ENCODE data around the gene GPR146. TPM values are rescaled to one million over a fixed set of nuclear protein-coding genes. Genes with fewer than 3 reads are reported as not detected.

The GPR146 gene
- total and polyA plus RNA-seq, 2 of the 4 experiments (the other 2 are of a cell fraction) = 2.2 to 3.4 TPM

GRCh38 chr7:1100834-1101562 is 56.7 kb downstream of the GPR146 start:
- H3K4me1 ChIP-seq (ENCODE audit: control insufficient read depth, insufficient read depth, low read length) = peaks cover 2% of the 10 kb centered on the region; the same call in 1 of the 2 replicates
- POLR2A ChIA-PET (ENCODE audit: unreplicated experiment) = no interaction called here
- H2BK120ac ChIP-seq (ENCODE audit: low read depth, low read length) = no peak overlapping the region
- H3K9me3 ChIP-seq (ENCODE audit: control insufficient read depth, insufficient read depth, low read length) = no peaks in the 10 kb centered on the region
- intact Hi-C loops (cut with micrococcal nuclease) = no loop called here
- dilution Hi-C loops (cut with HindIII; ENCODE audit: low sequenced_read_pairs, unreplicated experiment) = no loop called here
- no peak overlapping the region for H2AK9ac ChIP-seq (replicated peaks; ENCODE audit: low read depth, low read length, poor library complexity)
- peaks cover 5 to 18% of the 10 kb centered on the region in 2 experiments; a peak in 3 of 4 replicates for H3K79me1 ChIP-seq (ENCODE audit: low read depth in 1 of 2, low read length in 2 of 2)
- H3K36me3 ChIP-seq (ENCODE audit: control insufficient read depth, insufficient read depth, low read length) = peaks cover 2% of the 10 kb centered on the region
- H3K27ac ChIP-seq (ENCODE audit: insufficient read depth, low read length) = no peak overlapping the region
- WGBS, 2 experiments (ENCODE audit: extremely low coverage in 2 of 2, insufficient read length in 1 of 2) = 77% methylated on average over 23 of the region's 34 CpGs; no CpG with 5 or more reads in 1 of the 2 experiments
- CTCF ChIA-PET = no interaction called here
- H2BK20ac ChIP-seq (ENCODE audit: low read depth, low read length) = no peak overlapping the region
- no peak overlapping the region for H4K91ac ChIP-seq (ENCODE audit: insufficient read depth, low read depth, low read length)
- DNase-seq (no peak), ATAC-seq (ENCODE audit: low read depth) (no peak)
- no peak overlapping the region for H3K4ac ChIP-seq (ENCODE audit: low read depth, low read length)
- H3K18ac ChIP-seq (ENCODE audit: low read depth, low read length) = no peak overlapping the region
- in situ Hi-C loops (cut with MboI; ENCODE audit: low sequenced_read_pairs) = no loop called here
- H3K4me2 ChIP-seq (ENCODE audit: low read depth, low read length) = no peak overlapping the region
- H4K20me1 ChIP-seq (ENCODE audit: insufficient read depth, low read length) = peaks cover 11% of the 10 kb centered on the region; the same call in 1 of the 2 replicates
- no peak overlapping the region for H2BK5ac ChIP-seq (ENCODE audit: low read depth, low read length, poor library complexity, severe bottlenecking)
- no peak overlapping the region for H3K56ac ChIP-seq (ENCODE audit: extremely low read depth, insufficient read depth, low read length)
- H3K27me3 ChIP-seq (ENCODE audit: control insufficient read depth, insufficient read depth, low read length) = no peaks in the 10 kb centered on the region
- H4K5ac ChIP-seq (ENCODE audit: low read depth, low read length) = no peak overlapping the region
- H3K9me1 ChIP-seq (ENCODE audit: insufficient read depth, low read length) = no peaks in the 10 kb centered on the region; the same call in 1 of the 2 replicates
- no peak overlapping the region for H2AFZ ChIP-seq (replicated peaks; ENCODE audit: low read length, poor library complexity)
- no peak overlapping the region for H3K4me3 ChIP-seq (ENCODE audit: insufficient read depth, low read depth, low read length)
- TF ChIP-seq FOS (IDR thresholded peaks at IDR 0.05; ENCODE audit: low read depth, low read length) (no peak), RCOR1 (IDR thresholded peaks at IDR 0.05; ENCODE audit: insufficient replicate concordance, low read length) (no peak), RAD21 (IDR thresholded peaks at IDR 0.05; ENCODE audit: low read length) (no peak), MAFK (IDR thresholded peaks at IDR 0.05; ENCODE audit: low read depth, low read length) (no peak), MAZ (IDR thresholded peaks at IDR 0.05; ENCODE audit: borderline replicate concordance, low read depth, low read length) (no peak), POLR2A (IDR thresholded peaks at IDR 0.05; ENCODE audit: low read depth, low read length) (no peak), CHD1 (IDR thresholded peaks at IDR 0.05; ENCODE audit: low read depth, low read length) (no peak), CEBPB (IDR thresholded peaks at IDR 0.05; ENCODE audit: low read depth, low read length) (no peak), NFE2L2 (IDR thresholded peaks at IDR 0.05; ENCODE audit: low read depth, low read length) (no peak), RFX5 (IDR thresholded peaks at IDR 0.05; ENCODE audit: low read depth, low read length) (no peak), CTCF (conservative IDR thresholded peaks at IDR 0.05; ENCODE audit: low read depth, low read length) (no peak), BHLHE40 (IDR thresholded peaks at IDR 0.05; ENCODE audit: low read depth, low read length) (no peak), MXI1 (IDR thresholded peaks at IDR 0.05; ENCODE audit: borderline replicate concordance, low read depth, low read length) (no peak), SMC3 (IDR thresholded peaks at IDR 0.05; ENCODE audit: low read depth, low read length) (no peak)
- TF ChIP-seq, protein P1, sequence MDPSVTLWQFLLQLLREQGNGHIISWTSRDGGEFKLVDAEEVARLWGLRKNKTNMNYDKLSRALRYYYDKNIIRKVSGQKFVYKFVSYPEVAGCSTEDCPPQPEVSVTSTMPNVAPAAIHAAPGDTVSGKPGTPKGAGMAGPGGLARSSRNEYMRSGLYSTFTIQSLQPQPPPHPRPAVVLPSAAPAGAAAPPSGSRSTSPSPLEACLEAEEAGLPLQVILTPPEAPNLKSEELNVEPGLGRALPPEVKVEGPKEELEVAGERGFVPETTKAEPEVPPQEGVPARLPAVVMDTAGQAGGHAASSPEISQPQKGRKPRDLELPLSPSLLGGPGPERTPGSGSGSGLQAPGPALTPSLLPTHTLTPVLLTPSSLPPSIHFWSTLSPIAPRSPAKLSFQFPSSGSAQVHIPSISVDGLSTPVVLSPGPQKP (IDR thresholded peaks at IDR 0.05; ENCODE audit: borderline replicate concordance, low read depth, low read length) = no peak
- TF ChIP-seq, protein P2, sequence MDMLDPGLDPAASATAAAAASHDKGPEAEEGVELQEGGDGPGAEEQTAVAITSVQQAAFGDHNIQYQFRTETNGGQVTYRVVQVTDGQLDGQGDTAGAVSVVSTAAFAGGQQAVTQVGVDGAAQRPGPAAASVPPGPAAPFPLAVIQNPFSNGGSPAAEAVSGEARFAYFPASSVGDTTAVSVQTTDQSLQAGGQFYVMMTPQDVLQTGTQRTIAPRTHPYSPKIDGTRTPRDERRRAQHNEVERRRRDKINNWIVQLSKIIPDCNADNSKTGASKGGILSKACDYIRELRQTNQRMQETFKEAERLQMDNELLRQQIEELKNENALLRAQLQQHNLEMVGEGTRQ (IDR thresholded peaks at IDR 0.05; ENCODE audit: low read depth, low read length) = no peak
- no peak overlapping the region for H2BK15ac ChIP-seq (ENCODE audit: low read depth, low read length)
- no peak overlapping the region for H2AK5ac ChIP-seq (ENCODE audit: low read depth, low read length)
- no peak overlapping the region for H3K9ac ChIP-seq (ENCODE audit: low read depth, low read length)
- H3K14ac ChIP-seq (replicated peaks; ENCODE audit: low read depth, low read length) = no peak overlapping the region
- H3K23ac ChIP-seq (ENCODE audit: low read depth, low read length) = no peak overlapping the region
- H4K8ac ChIP-seq (ENCODE audit: low read depth in 2 of 2, low read length in 2 of 2) = no peak overlapping the region
- BruUV-seq (replicated peaks) = no TSS peak
